Body of pancreas (tissue), 4 donors: Measurements from ENCODE around the gene JPH2. TPM values are rescaled to one million over a fixed set of nuclear protein-coding genes. Genes with fewer than 3 reads are reported as not detected.

Experiments
- ATAC-seq: fragments of 150-250 bp; one replicate; pipeline ENCODE4 v1.9.1; 2016
- DNase-seq, 4 donors: peaks; one replicate each; pipeline ENCODE4 v3.0.0-alpha.2; 2019
- H3K27ac ChIP-seq, 4 donors: fragments of 200-600 bp; sonication (generic); 1 replicate in 3 of 4; 2 replicates in 1 of 4; pipeline versions ENCODE4 v1.5.1 to v1.6.1; 2016 to 2019; ENCODE audit warnings: mild to moderate bottlenecking in 1 of 4, mixed read lengths in 1 of 4, moderate library complexity in 1 of 4
- H3K27me3 ChIP-seq, 2 donors: fragments of 200-600 bp; sonication (generic); one replicate each; pipeline ENCODE4 v1.6.0; 2016; ENCODE audit warnings: mild to moderate bottlenecking in 1 of 2
- H3K36me3 ChIP-seq, 2 donors: fragments of 200-600 bp; sonication (generic); replicated peaks in 1 of 2; 2 replicates each; pipeline ENCODE4 v1.5.1; 2016; ENCODE audit warnings: low read depth in 2 of 2; ENCODE audit not compliant: insufficient read depth in 1 of 2
- H3K4me1 ChIP-seq: fragments of 200-600 bp; sonication (generic); one replicate; pipeline ENCODE4 v1.6.0; 2016
- H3K4me3 ChIP-seq, 2 donors: fragments of 200-600 bp; sonication (generic); 1 replicate in 1 of 2; 2 replicates in 1 of 2; pipeline ENCODE4 v1.5.1; 2016 to 2019
- H3K9me3 ChIP-seq, 3 donors: fragments of 200-600 bp; sonication (generic); 1 replicate in 2 of 3; 2 replicates in 1 of 3; pipeline ENCODE4 v1.5.1; 2016
- POLR2A ChIP-seq, 3 donors: fragments of 450-650 bp; IDR thresholded peaks; one replicate each; pipeline ENCODE4 v1.6.1; 2016; ENCODE audit warnings: antibody characterized with exemption in 3 of 3, mild to moderate bottlenecking in 2 of 3
- WGBS, 2 donors: methylation state at CpG; one replicate each; pipeline ENCODE4 v1.1.5; 2017; 5-methylcytosine and 5-hydroxymethylcytosine counted together
- intact Hi-C: fragments of 100-400 bp; cut with DNase I; formaldehyde crosslinking; loops from one replicate; pipeline ENCODE4 v1.15.1; 2023
- total RNA-seq, 2 donors: library from RNA; depleted of rRNA; stranded (reverse); fragments of >200 nt; gene quantifications; one replicate each; pipeline ENCODE4 v1.1.0, GENCODE V29; 2016
- TF ChIP-seq, protein P1 (sequence below), 7 experiments: fragments of 450-650 bp in 4 of 7; fragments of 200-600 bp in 3 of 7; sonication (generic) in 3 of 7; IDR thresholded peaks; one replicate each; pipeline ENCODE4 v1.5.1; 2016 to 2019; ENCODE audit warnings: antibody characterized with exemption in 7 of 7

JPH2 gene
- total RNA-seq, 2 donors from 2014 or later, result 1.6 to 2.1 TPM

GRCh38 chr20:44068316-44069201 lies 118.4 kb downstream of the JPH2 start:
- H3K36me3 ChIP-seq, result no peaks in the 10 kb centered on the region
- H3K4me1 ChIP-seq, result no peaks in the 10 kb centered on the region
- ATAC-seq (no peak), DNase-seq (no peak)
- no peak overlapping the region for H3K27ac ChIP-seq
- TF ChIP-seq POLR2A (IDR thresholded peaks at IDR 0.05), result no peak
- TF ChIP-seq, protein P1, sequence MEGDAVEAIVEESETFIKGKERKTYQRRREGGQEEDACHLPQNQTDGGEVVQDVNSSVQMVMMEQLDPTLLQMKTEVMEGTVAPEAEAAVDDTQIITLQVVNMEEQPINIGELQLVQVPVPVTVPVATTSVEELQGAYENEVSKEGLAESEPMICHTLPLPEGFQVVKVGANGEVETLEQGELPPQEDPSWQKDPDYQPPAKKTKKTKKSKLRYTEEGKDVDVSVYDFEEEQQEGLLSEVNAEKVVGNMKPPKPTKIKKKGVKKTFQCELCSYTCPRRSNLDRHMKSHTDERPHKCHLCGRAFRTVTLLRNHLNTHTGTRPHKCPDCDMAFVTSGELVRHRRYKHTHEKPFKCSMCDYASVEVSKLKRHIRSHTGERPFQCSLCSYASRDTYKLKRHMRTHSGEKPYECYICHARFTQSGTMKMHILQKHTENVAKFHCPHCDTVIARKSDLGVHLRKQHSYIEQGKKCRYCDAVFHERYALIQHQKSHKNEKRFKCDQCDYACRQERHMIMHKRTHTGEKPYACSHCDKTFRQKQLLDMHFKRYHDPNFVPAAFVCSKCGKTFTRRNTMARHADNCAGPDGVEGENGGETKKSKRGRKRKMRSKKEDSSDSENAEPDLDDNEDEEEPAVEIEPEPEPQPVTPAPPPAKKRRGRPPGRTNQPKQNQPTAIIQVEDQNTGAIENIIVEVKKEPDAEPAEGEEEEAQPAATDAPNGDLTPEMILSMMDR (IDR thresholded peaks at IDR 0.05), result no peak
- no peaks in the 10 kb centered on the region for H3K27me3 ChIP-seq
- intact Hi-C loops, result no loop called here
- WGBS, 2 donors, result 62 to 72% methylated on average over 27 to 30 of the region's 30 CpGs
- H3K9me3 ChIP-seq, result no peaks in the 10 kb centered on the region
- no peak overlapping the region for H3K4me3 ChIP-seq

GRCh38 chr20:44067650-44068081 lies 119.3 kb downstream of the JPH2 start:
- intact Hi-C loops, result no loop called here
- ATAC-seq (no peak), DNase-seq (no peak)
- no peaks in the 10 kb centered on the region for H3K27me3 ChIP-seq
- no peaks in the 10 kb centered on the region for H3K36me3 ChIP-seq
- 76 to 77% methylated on average over 9 to 12 of the region's 15 CpGs for WGBS, 2 donors
- no peaks in the 10 kb centered on the region for H3K9me3 ChIP-seq
- H3K27ac ChIP-seq, result no peak overlapping the region
- H3K4me1 ChIP-seq, result no peaks in the 10 kb centered on the region
- no peak overlapping the region for H3K4me3 ChIP-seq
- TF ChIP-seq, protein P1 (IDR thresholded peaks at IDR 0.05), result no peak
- no peak for TF ChIP-seq POLR2A (IDR thresholded peaks at IDR 0.05)

DNA sequence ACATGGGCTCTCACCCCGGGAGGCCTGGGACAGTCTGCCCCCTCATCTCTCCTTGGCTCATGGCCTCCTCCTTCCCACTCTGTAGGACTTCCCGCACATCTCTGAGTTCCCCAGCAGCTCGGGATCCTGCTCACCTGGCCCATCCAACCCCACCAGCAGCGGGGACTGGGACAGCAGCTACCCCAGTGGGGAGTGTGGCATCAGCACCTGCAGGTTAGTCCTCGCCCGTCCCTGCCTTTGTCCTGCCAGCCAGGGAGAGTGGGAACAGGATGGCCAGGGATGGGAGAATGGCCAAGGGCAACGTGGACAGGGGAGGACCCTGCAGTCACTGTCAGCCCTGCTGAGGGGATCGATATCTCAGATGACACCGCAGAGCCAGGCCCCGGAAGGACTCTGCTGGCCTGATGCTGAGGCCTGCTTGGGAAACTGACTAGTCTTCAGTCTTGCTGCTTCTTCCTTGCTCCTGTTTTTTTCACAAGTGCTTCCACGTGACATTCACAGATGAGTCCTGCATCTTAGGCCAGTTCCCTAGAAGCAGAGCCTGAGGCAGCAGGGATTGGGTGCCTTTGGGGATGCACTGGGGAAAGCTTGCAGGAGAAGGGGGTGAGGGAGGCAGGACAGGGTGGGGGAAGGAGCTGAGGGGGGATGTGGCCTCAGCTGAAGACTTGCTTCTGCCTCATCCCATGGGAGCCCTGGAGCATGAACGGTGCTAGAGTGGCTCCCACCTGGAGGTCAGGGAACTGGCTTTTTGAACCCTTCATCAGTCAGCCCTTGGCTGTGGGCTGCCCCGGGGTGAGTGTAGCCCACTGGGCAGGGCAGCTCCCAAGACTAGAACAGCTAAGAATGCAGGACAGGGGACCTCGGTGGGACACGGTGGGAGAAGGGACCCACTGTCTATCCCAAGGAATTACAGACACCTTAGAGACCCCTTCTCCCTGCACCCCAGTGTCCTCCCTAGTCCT lies 120.1 kb downstream of the JPH2 start:
- Histone ChIP-seq H3K9me3 (no peaks in the 10 kb centered on the region), H3K4me3 (no peak overlapping the region), H3K27me3 (no peaks in the 10 kb centered on the region), H3K36me3 (no peaks in the 10 kb centered on the region), H3K4me1 (no peaks in the 10 kb centered on the region), H3K27ac (no peak overlapping the region)
- ATAC-seq, result no peak
- 74 to 79% methylated on average over 12 to 15 of the region's 15 CpGs for whole genome bisulfite sequencing, 2 donors
- TF ChIP-seq, protein P1 (IDR thresholded peaks at IDR 0.05), result no peak
- TF ChIP-seq POLR2A (IDR thresholded peaks at IDR 0.05), result no peak
- intact Hi-C loops, result no loop called here
- DNase-seq, result no peak

GRCh38 chr20:44065401-44066340 lies 121.3 kb downstream of the JPH2 start:
- TF ChIP-seq POLR2A (IDR thresholded peaks at IDR 0.05), result no peak
- TF ChIP-seq, protein P1 (IDR thresholded peaks at IDR 0.05), result no peak
- 79 to 90% methylated on average over 20 of the region's 20 CpGs for WGBS, 2 donors
- Histone ChIP-seq H3K27me3 (no peaks in the 10 kb centered on the region), H3K9me3 (no peaks in the 10 kb centered on the region), H3K36me3 (no peaks in the 10 kb centered on the region), H3K4me1 (no peaks in the 10 kb centered on the region), H3K27ac (no peak overlapping the region), H3K4me3 (no peak overlapping the region)
- ATAC-seq (no peak), DNase-seq (no peak)
- intact Hi-C loops, result no loop called here
